GM18858 (cell line): ENCODE results near the gene KCTD21.
A peak's percentile ranks its signal among the peaks of the same experiment; 100 is the strongest.

Experiments
- ATAC-seq: cut with Tn5 transposase; IDR thresholded peaks from one replicate; pipeline ENCODE4 v1.9.1; 2021; ENCODE audit not compliant: unreplicated experiment

KCTD21 gene

GRCh38 chr11:78202733-78203167 lies 14.3 kb upstream of the KCTD21 start:
- no peak for ATAC-seq

- no peak for ATAC-seq
Measured at GRCh38 chr11:78201096-78201818, 12.8 kb upstream of the KCTD21 start.

- no peak for ATAC-seq
Measured at GRCh38 chr11:78200553-78200952, 12.1 kb upstream of the KCTD21 start.

GRCh38 chr11:78200061-78200460 lies 11.6 kb upstream of the KCTD21 start:
- no peak for ATAC-seq

GRCh38 chr11:78199653-78200015 lies 11.2 kb upstream of the KCTD21 start:
- ATAC-seq, result no peak

GRCh38 chr11:78199015-78199652 lies 10.7 kb upstream of the KCTD21 start:
- no peak for ATAC-seq

GRCh38 chr11:78197816-78198215 lies 9.4 kb upstream of the KCTD21 start:
- ATAC-seq, result no peak

GRCh38 chr11:78196661-78197091 lies 8.2 kb upstream of the KCTD21 start:
- ATAC-seq, result no peak

GRCh38 chr11:78195917-78196560 lies 7.6 kb upstream of the KCTD21 start:
- ATAC-seq, result no peak

GRCh38 chr11:78194490-78194889 lies 6.1 kb upstream of the KCTD21 start:
- ATAC-seq, result no peak

- ATAC-seq, result no peak
Measured at GRCh38 chr11:78193806-78194205, 5.4 kb upstream of the KCTD21 start.

- ATAC-seq, result no peak
Measured at GRCh38 chr11:78192911-78193351, 4.5 kb upstream of the KCTD21 start.

- no peak for ATAC-seq
Measured at GRCh38 chr11:78192223-78192719, 3.8 kb upstream of the KCTD21 start.

DNA sequence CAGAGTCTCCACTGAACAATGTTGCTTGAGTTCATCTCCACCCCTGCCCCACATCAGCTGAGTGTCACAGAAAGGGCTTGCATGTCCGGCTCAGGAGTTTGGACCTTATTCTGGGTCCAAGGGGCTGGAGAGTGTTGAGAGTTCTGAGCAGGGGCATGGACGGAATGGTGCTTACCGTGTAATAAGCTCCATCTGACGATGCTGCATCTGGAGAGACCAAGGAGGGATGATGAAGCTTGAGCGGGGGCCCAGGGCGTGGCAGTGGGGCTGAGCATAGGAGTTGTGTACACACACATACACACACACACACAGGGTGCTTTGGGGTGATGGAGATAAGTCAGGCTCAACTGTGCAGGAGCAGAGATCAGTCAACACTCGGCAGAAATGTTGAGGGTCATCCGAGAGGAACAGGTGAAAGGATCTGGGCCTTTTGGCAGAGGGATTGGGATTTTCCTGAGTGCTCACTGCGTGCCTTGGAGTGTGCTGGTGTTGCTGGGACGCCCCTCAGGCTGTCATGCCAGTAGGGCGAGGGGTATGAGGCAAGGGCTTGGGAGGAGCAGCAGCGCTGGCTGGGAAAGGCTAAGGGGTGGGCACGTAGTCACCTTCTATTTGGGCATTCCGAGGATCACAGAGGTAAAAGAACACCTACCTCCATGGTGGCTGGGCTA lies 2.6 kb upstream of the KCTD21 start:
- no peak for ATAC-seq

GRCh38 chr11:78190374-78190773 lies 1.9 kb upstream of the KCTD21 start:
- no peak for ATAC-seq

GRCh38 chr11:78189851-78190250 lies 1.4 kb upstream of the KCTD21 start:
- no peak for ATAC-seq

GRCh38 chr11:78189174-78189724 lies 823 bp upstream of the KCTD21 start:
- no peak for ATAC-seq

GRCh38 chr11:78187366-78188285 lies 800 bp downstream of the KCTD21 start:
- peak; percentile 12 for ATAC-seq

DNA sequence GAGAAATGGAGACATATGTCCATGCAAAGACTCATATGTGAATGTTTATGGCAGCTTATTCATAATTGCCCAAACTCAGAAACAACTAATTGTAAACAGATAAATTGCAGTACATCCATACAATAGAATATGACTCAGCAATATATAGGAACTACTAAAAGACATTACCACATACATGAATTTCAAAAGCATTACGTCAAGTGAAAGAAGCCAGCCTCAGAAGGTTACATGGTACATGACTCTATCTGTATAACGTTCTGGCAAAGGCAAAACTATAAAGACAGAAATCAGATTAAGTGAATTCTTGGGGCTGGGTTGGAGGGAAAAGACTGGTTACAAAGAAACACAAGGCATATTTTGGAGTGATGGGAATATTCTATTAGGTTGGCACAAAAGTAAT lies 7.2 kb downstream of the KCTD21 start:
- no peak for ATAC-seq

DNA sequence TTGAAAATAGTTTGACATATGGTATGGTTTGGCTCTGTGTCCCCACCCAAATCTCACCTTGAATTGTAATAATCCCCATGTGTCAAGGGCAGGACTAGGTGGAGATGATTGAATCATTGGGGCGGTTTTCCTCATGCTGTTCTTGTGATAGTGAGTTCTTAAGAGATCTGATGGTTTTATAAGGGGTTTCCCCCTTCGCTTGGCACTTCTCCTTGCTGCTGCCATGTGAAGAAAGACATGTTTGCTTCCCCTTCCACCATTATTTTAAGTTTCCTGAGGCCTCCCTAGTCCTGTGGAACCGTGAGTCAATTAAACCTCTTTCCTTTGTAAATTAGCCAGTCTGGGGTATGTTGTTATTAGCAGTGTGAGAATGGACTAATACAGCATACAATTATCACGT lies 7.7 kb downstream of the KCTD21 start:
- no peak for ATAC-seq
